ENCODE measurements around the gene MFAP1.

DNA sequence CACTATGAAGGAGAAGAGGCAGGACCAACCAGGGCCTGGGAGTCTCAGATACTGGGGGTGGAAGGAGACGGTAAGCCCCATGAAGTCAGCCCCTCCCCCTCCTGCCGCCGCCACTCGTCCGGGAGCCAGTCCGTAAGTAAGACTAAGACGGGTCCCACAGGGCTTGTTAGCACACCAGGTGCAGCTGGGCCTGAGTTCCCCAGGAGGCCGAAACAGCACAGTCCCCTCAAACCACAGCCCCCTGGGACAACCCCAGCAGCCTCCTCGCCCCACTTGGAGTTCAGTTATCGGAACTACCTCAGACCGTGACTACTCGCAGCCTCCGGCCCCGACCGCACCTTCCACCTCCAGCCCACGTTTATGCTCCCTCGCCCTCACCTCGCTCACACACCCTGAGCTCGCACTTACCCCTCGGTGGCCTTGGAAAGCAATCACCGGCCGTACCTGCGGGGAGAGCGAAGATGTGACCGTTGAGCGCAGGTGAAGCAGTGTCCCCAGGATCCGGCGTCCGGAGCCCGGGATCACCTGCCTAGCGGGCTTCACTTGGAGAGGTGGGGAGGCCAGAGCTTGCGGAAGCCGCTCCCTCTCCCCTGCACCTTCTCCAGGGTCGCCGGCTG lies 48.3 kb downstream of the MFAP1 start:
- no peak for TF ChIP-seq POLR2A (IDR thresholded peaks at IDR 0.05)
- TF ChIP-seq, protein P1, sequence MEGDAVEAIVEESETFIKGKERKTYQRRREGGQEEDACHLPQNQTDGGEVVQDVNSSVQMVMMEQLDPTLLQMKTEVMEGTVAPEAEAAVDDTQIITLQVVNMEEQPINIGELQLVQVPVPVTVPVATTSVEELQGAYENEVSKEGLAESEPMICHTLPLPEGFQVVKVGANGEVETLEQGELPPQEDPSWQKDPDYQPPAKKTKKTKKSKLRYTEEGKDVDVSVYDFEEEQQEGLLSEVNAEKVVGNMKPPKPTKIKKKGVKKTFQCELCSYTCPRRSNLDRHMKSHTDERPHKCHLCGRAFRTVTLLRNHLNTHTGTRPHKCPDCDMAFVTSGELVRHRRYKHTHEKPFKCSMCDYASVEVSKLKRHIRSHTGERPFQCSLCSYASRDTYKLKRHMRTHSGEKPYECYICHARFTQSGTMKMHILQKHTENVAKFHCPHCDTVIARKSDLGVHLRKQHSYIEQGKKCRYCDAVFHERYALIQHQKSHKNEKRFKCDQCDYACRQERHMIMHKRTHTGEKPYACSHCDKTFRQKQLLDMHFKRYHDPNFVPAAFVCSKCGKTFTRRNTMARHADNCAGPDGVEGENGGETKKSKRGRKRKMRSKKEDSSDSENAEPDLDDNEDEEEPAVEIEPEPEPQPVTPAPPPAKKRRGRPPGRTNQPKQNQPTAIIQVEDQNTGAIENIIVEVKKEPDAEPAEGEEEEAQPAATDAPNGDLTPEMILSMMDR (IDR thresholded peaks at IDR 0.05), result no peak
